GM19043 (cell line): Measurements from ENCODE around the gene COMMD2.

ENCODE experiments used
- ATAC-seq: cut with Tn5 transposase; IDR thresholded peaks from one replicate; pipeline ENCODE4 v1.9.1; 2021; ENCODE audit warnings: low read depth; ENCODE audit not compliant: unreplicated experiment

Gene COMMD2

DNA sequence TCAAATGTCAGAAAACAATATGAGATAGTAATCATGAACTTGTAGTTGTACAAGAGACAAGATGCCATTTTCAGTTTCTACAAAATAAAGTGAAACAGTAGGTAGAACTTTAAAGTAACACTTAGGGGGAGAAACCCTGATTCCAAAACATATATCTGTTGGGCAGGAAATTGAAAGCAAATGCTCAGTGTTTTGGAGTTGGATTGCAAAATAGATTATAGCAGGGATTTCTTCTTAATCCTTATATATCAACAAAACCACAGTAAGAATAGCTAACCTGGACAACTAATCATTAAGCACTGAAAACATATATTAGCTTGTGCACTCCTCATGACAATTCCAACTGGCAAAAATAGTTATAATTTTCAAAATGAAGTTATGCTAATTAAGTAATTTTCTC is 46.9 kb downstream of the COMMD2 start:
- no peak for ATAC-seq

DNA sequence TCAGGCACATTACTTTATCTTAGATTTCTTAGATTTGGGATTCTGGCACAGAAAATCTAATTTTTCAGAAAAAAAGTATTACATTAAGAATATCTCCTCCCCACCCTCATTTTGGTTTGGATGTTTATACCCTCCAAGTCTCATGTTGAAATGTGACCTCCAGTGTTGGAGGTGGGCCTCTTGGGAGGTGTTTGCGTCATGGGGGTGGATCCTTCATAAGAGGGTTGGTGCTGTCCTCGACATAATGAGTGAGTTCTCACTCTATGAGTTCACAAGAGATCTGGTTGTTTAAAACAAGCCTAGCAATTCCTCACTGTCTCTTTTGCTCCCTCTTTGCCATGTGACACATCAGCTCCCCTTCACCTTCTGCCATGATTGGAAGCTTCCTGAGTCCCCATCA is 48.8 kb downstream of the COMMD2 start:
- no peak for ATAC-seq

- no peak for ATAC-seq
These were observed 49.4 kb downstream of the COMMD2 start for GRCh38 chr3:149702691-149703441.

DNA sequence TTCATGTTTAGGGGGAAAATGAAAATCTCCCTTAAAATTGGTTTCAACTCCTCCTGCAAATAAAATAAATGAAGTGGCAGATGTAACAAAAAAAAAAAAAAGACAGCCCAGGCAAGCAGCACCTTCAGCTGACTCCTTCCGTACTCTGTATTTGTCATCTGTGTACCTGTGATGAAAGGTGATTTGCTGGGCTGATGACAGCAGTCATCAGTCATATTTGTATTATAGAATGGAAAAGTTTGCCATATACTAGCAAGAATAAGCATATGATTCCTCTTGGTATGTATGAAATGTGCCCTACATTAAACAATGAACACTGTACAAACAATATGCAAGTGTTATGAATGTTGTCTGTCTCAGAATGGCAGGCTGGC is 50.3 kb downstream of the COMMD2 start:
- ATAC-seq = no peak

DNA sequence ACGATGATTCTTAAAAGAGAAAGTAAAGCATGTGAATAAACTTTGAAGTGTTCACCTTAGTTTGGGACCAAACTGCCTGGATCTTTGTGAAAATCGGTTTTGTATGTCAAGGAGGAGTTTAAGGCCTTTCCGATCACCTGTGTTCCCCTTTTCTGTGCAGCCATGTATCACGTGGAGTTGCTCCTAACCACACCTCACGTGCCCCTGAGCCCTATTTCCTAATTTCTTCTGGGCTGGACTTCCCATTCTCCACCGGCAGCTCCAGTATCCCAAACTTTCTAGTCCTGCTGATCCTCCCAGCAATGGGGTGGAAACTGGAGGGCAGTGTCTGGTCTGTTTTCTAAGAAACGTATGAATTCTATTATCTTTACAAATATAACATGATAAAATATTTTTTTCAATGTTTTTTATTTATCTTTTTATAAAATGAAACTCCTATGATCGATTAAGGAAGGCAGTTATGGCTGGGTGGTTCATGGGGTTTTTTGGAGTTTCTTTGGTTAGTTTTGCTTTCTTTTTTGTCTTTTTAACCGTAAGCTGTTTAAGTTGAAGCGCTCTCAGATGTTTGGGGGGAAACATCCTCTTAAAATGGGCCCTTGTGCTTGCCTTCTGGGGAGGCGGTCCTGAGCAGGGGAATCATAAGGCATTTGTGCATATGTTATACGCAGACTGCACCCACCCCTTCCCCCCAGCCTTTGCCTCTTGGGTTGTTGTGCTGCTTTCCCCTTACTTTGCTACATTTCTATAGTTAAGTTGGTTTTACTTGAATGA is 50.9 kb downstream of the COMMD2 start:
- no peak for ATAC-seq
